IMR-90 (cell line): ENCODE results near the gene ANKRD18B. TPM values are rescaled to one million over a fixed set of nuclear protein-coding genes. Genes with fewer than 3 reads are reported as not detected.
"Not testable (repeated sequence)": the region's sequence is repeated elsewhere in the genome, so short reads cannot be mapped to it uniquely, and the experiment has no call there.

Experiments
- ATAC-seq: fragments of 200-7000 bp; cut with Tn5 transposase; 2 replicates; pipeline ENCODE4 v1.9.1; 2020; ENCODE audit warnings: low read depth, mild to moderate bottlenecking, moderate library complexity
- BruUV-seq: library from RNA; stranded (reverse); fragments of 400-500 nt; replicated peaks from 2 replicates; lab custom pipeline; 2021; lab: Mats Ljungman, UMichigan
- CTCF ChIA-PET: fragments of 300-600 bp; formaldehyde crosslinking; extraction: SDS; loops from one replicate; lab custom pipeline; 2021; ENCODE audit warnings: antibody characterized with exemption; lab: Yijun Ruan, JAX
- POLR2A ChIA-PET: fragments of 300-600 bp; sonication (Branson Sonifier 250); formaldehyde crosslinking; loops from one replicate; lab custom pipeline; 2022; ENCODE audit warnings: antibody characterized with exemption; ENCODE audit not compliant: unreplicated experiment; lab: Charles Lee
- DNase-seq: peaks from one replicate; pipeline ENCODE4 v3.0.0; 2013
- H2AFZ ChIP-seq: replicated peaks from 2 replicates; pipeline ENCODE3; 2013; ENCODE audit warnings: low read length, mild to moderate bottlenecking; ENCODE audit not compliant: poor library complexity
- H2AK5ac ChIP-seq: 2 replicates; pipeline ENCODE4 v1.6.1; 2013; ENCODE audit warnings: low read depth, low read length, inconsistent platforms
- H2AK9ac ChIP-seq: replicated peaks from 2 replicates; pipeline ENCODE3; 2013; ENCODE audit warnings: mild to moderate bottlenecking, low read depth, low read length, moderate library complexity; ENCODE audit not compliant: poor library complexity
- H2BK120ac ChIP-seq: 2 replicates; pipeline ENCODE4 v1.6.1; 2013; ENCODE audit warnings: low read depth, low read length, inconsistent platforms
- H2BK15ac ChIP-seq: 3 replicates; pipeline ENCODE4 v1.6.1; 2013; ENCODE audit warnings: low read depth, low read length, inconsistent platforms
- H2BK20ac ChIP-seq: 2 replicates; pipeline ENCODE4 v1.6.1; 2013; ENCODE audit warnings: low read depth, mild to moderate bottlenecking, inconsistent platforms, low read length, moderate library complexity
- H2BK5ac ChIP-seq: 2 replicates; pipeline ENCODE4 v1.6.1; 2013; ENCODE audit warnings: mild to moderate bottlenecking, low read depth, low read length, inconsistent platforms; ENCODE audit not compliant: poor library complexity, severe bottlenecking
- H3K14ac ChIP-seq: replicated peaks from 2 replicates; pipeline ENCODE4 v1.6.1; 2013; ENCODE audit warnings: low read depth, low read length, inconsistent platforms
- H3K18ac ChIP-seq: 2 replicates; pipeline ENCODE4 v1.6.1; 2013; ENCODE audit warnings: low read depth, low read length, control low read depth
- H3K23ac ChIP-seq: 2 replicates; pipeline ENCODE4 v1.6.1; 2013; ENCODE audit warnings: low read depth, low read length, inconsistent platforms
- H3K27ac ChIP-seq: 2 replicates; pipeline ENCODE4 v1.5.1; 2013; ENCODE audit warnings: mild to moderate bottlenecking, control low read depth, low read length; ENCODE audit not compliant: insufficient read depth
- H3K27me3 ChIP-seq: 2 replicates; pipeline ENCODE4 v1.6.1; 2013; ENCODE audit warnings: low read length; ENCODE audit not compliant: control insufficient read depth, insufficient read depth
- H3K36me3 ChIP-seq: 2 replicates; pipeline ENCODE4 v1.6.1; 2013; ENCODE audit warnings: low read length, mixed read lengths; ENCODE audit not compliant: control insufficient read depth, insufficient read depth
- H3K4ac ChIP-seq: 2 replicates; pipeline ENCODE4 v1.6.1; 2013; ENCODE audit warnings: low read depth, low read length, inconsistent platforms
- H3K4me1 ChIP-seq: 2 replicates; pipeline ENCODE4 v1.6.1; 2013; ENCODE audit warnings: low read length, mixed read lengths; ENCODE audit not compliant: control insufficient read depth, insufficient read depth
- H3K4me2 ChIP-seq: 2 replicates; pipeline ENCODE4 v1.6.1; 2013; ENCODE audit warnings: low read depth, mild to moderate bottlenecking, control low read depth, low read length, moderate library complexity
- H3K4me3 ChIP-seq: 2 replicates; pipeline ENCODE4 v1.5.1; 2013; ENCODE audit warnings: low read depth, mild to moderate bottlenecking, control low read depth, low read length, moderate library complexity; ENCODE audit not compliant: insufficient read depth
- H3K56ac ChIP-seq: 2 replicates; pipeline ENCODE4 v1.6.1; 2013; ENCODE audit warnings: low read length, inconsistent platforms; ENCODE audit not compliant: insufficient read depth; ENCODE audit errors: extremely low read depth
- H3K79me1 ChIP-seq, 2 experiments: 2 replicates each; pipeline ENCODE4 v1.6.1; 2013; ENCODE audit warnings: low read length in 2 of 2, inconsistent platforms in 1 of 2, low read depth in 1 of 2
- H3K9ac ChIP-seq: 2 replicates; pipeline ENCODE4 v1.6.1; 2013; ENCODE audit warnings: low read depth, low read length, control low read depth
- H3K9me1 ChIP-seq: 2 replicates; pipeline ENCODE4 v1.6.1; 2013; ENCODE audit warnings: low read length, inconsistent platforms; ENCODE audit not compliant: insufficient read depth
- H3K9me3 ChIP-seq: 2 replicates; pipeline ENCODE4 v1.6.1; 2013; ENCODE audit warnings: low read length; ENCODE audit not compliant: control insufficient read depth, insufficient read depth
- H4K20me1 ChIP-seq: 2 replicates; pipeline ENCODE4 v1.6.1; 2013; ENCODE audit warnings: low read length, inconsistent platforms; ENCODE audit not compliant: insufficient read depth
- H4K5ac ChIP-seq: 2 replicates; pipeline ENCODE4 v1.6.1; 2013; ENCODE audit warnings: mild to moderate bottlenecking, low read depth, low read length, control low read depth
- H4K8ac ChIP-seq, 2 experiments: 2 replicates each; pipeline ENCODE4 v1.6.1; 2013; ENCODE audit warnings: low read depth in 2 of 2, low read length in 2 of 2, control low read depth in 1 of 2, inconsistent platforms in 1 of 2
- H4K91ac ChIP-seq: 2 replicates; pipeline ENCODE4 v1.6.1; 2013; ENCODE audit warnings: low read depth, low read length, inconsistent platforms; ENCODE audit not compliant: insufficient read depth
- WGBS, 2 experiments: methylation state at CpG; one replicate each; pipeline versions ENCODE4 v1.1.5 to v1.1.7; 2013; ENCODE audit warnings: missing lambda C conversion rate in 2 of 2; ENCODE audit not compliant: insufficient read length in 1 of 2; ENCODE audit errors: extremely low coverage in 2 of 2; 5-methylcytosine and 5-hydroxymethylcytosine counted together
- dilution Hi-C: fragments of 300-500 bp; cut with HindIII; formaldehyde crosslinking; loops from one replicate; pipeline ENCODE4 v1.14.3; 2018; ENCODE audit warnings: low sequenced_read_pairs; ENCODE audit not compliant: unreplicated experiment
- in situ Hi-C: fragments of 300-500 bp; cut with MboI; formaldehyde crosslinking; loops from 3 replicates; pipeline ENCODE4 v1.14.3; 2019; ENCODE audit warnings: low sequenced_read_pairs, inconsistent platforms, mixed read lengths
- intact Hi-C: fragments of 100-400 bp; cut with micrococcal nuclease; formaldehyde crosslinking; loops from 2 replicates; pipeline ENCODE4 v1.10.0; 2022
- polyA plus RNA-seq, 3 experiments: library from polyadenylated mRNA; depleted of rRNA; stranded (reverse); fragments of >200 nt; gene quantifications; 2 replicates each; pipeline ENCODE4 v1.2.3, GENCODE V29; 2012; ENCODE audit warnings: low replicate concordance in 1 of 3
- total RNA-seq: library from RNA; depleted of rRNA; stranded (reverse); fragments of >200 nt; gene quantifications from 2 replicates; pipeline ENCODE4 v1.2.3, GENCODE V29; 2012

The ANKRD18B gene
- total and polyA plus RNA-seq, 2 of the 4 experiments (the other 2 are of a cell fraction): 7.1 to 13.4 TPM

DNA sequence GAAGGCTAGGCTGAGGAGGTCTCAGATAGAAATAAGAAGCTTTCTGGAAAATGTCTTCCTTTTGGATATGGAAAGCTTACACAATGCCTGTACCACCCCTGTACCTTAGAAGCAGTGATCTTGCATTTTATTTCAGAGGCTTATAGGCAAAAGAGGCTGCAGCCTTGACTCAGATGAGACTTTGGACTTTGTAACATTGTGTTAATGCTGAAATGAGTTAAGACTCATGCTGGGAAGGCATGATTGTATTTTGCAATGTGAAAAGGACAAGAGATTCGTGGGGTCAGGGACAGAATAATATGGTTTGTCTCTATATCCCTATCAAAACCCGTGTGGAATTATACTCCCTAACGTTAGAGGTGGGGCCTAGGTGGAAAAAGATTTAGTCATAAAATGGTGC, 53.7 kb downstream of the ANKRD18B start:
- H3K9me1 ChIP-seq, CTCF ChIA-PET, H3K18ac ChIP-seq, H3K79me1 ChIP-seq, H3K9me3 ChIP-seq, H2BK5ac ChIP-seq, H3K9ac ChIP-seq, H4K91ac ChIP-seq, H3K4ac ChIP-seq, H2BK20ac ChIP-seq, BruUV-seq, H4K20me1 ChIP-seq, H3K14ac ChIP-seq, H4K5ac ChIP-seq, H3K23ac ChIP-seq, POLR2A ChIA-PET, ATAC-seq, H2AK9ac ChIP-seq, H3K4me3 ChIP-seq, intact Hi-C loops, H3K4me2 ChIP-seq, H3K4me1 ChIP-seq, H2BK15ac ChIP-seq, H3K27me3 ChIP-seq, H3K36me3 ChIP-seq, DNase-seq, H3K27ac ChIP-seq, H2BK120ac ChIP-seq, H3K56ac ChIP-seq, H4K8ac ChIP-seq, in situ Hi-C loops, dilution Hi-C loops, H2AK5ac ChIP-seq, H2AFZ ChIP-seq: not testable (repeated sequence)
- no CpG with 5 or more reads among the region's 3 CpGs for WGBS, 2 experiments

DNA sequence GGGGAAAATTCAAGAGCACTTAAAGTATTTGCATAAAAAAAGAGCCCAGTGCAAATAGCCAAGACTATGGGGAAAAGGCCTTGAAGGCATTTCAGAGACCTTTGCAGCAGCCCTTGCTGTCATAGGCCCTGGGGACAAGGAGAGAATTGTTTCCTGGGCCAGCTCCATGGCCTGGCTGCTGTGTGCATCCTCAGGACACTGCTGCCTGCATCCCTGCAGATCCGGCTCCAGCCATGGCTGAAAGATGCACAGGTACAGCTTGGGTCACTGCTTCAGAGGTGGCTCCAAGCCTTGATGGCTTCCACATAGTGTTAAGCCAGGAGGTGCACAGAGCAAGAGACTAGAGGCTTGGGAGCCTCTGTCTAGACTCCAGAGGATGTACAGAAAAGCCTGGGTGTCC, 55.9 kb downstream of the ANKRD18B start:
- H3K4me1 ChIP-seq, H2AFZ ChIP-seq, ATAC-seq, H3K9me1 ChIP-seq, H3K79me1 ChIP-seq, H3K36me3 ChIP-seq, H4K91ac ChIP-seq, BruUV-seq, H2BK120ac ChIP-seq, H2BK15ac ChIP-seq, H2AK9ac ChIP-seq, POLR2A ChIA-PET, CTCF ChIA-PET, H4K8ac ChIP-seq, H2BK20ac ChIP-seq, H3K4me2 ChIP-seq, H2AK5ac ChIP-seq, H4K5ac ChIP-seq, H2BK5ac ChIP-seq, dilution Hi-C loops, H3K27ac ChIP-seq, H3K14ac ChIP-seq, DNase-seq, H3K9me3 ChIP-seq, H3K27me3 ChIP-seq, H3K56ac ChIP-seq, H3K4ac ChIP-seq, in situ Hi-C loops, H4K20me1 ChIP-seq, H3K18ac ChIP-seq, intact Hi-C loops, H3K4me3 ChIP-seq, H3K23ac ChIP-seq, H3K9ac ChIP-seq: not testable (repeated sequence)
- WGBS, 2 experiments: no CpG with 5 or more reads among the region's 1 CpG
